Mesendoderm (in vitro differentiated cells): ENCODE results near the gene DAB1.

Source experiments
- DNase-seq: peaks from one replicate; pipeline ENCODE4 v3.0.0; 2013
- H2AK5ac ChIP-seq: 2 replicates; pipeline ENCODE4 v1.6.1; 2013; ENCODE audit warnings: low read length, inconsistent platforms
- H2BK120ac ChIP-seq: 2 replicates; pipeline ENCODE4 v1.6.1; 2013; ENCODE audit warnings: low read depth, mild to moderate bottlenecking, low read length, moderate library complexity, mixed read lengths
- H2BK15ac ChIP-seq: replicated peaks from 2 replicates; pipeline ENCODE4 v1.6.1; 2013; ENCODE audit warnings: low read depth, mild to moderate bottlenecking, moderate library complexity
- H2BK5ac ChIP-seq: 2 replicates; pipeline ENCODE4 v1.6.1; 2013; ENCODE audit warnings: low read length, inconsistent platforms
- H3K18ac ChIP-seq: 2 replicates; pipeline ENCODE4 v1.6.1; 2013; ENCODE audit warnings: mild to moderate bottlenecking, low read length, mixed read lengths
- H3K23ac ChIP-seq: one replicate; pipeline ENCODE4 v1.6.1; 2013; ENCODE audit warnings: low read length
- H3K27ac ChIP-seq: 2 replicates; pipeline ENCODE4 v1.5.1; 2013; ENCODE audit warnings: low read depth, mild to moderate bottlenecking, inconsistent platforms, low read length, moderate library complexity
- H3K27me3 ChIP-seq: 2 replicates; pipeline ENCODE4 v1.6.1; 2013; ENCODE audit warnings: low read length, control low read depth, mild to moderate bottlenecking, inconsistent platforms; ENCODE audit not compliant: insufficient read depth, poor library complexity
- H3K36me3 ChIP-seq: 2 replicates; pipeline ENCODE4 v1.6.1; 2013; ENCODE audit warnings: low read length, inconsistent platforms; ENCODE audit not compliant: control insufficient read depth, insufficient read depth
- H3K4ac ChIP-seq: one replicate; pipeline ENCODE4 v1.6.1; 2013; ENCODE audit warnings: low read depth, mild to moderate bottlenecking, low read length, moderate library complexity
- H3K4me1 ChIP-seq: 2 replicates; pipeline ENCODE4 v1.6.1; 2013; ENCODE audit warnings: low read depth, low read length, inconsistent platforms; ENCODE audit not compliant: control insufficient read depth
- H3K4me2 ChIP-seq: 2 replicates; pipeline ENCODE4 v1.6.1; 2013; ENCODE audit warnings: low read length
- H3K4me3 ChIP-seq: 2 replicates; pipeline ENCODE4 v1.5.1; 2013; ENCODE audit warnings: mild to moderate bottlenecking, low read length
- H3K56ac ChIP-seq: one replicate; pipeline ENCODE4 v1.6.1; 2013; ENCODE audit warnings: low read length
- H3K79me1 ChIP-seq: 2 replicates; pipeline ENCODE4 v1.6.1; 2013; ENCODE audit warnings: low read length, inconsistent platforms
- H3K79me2 ChIP-seq: 2 replicates; pipeline ENCODE4 v1.6.1; 2013; ENCODE audit warnings: mild to moderate bottlenecking, low read length; ENCODE audit not compliant: control insufficient read depth, insufficient read depth
- H3K9ac ChIP-seq: 2 replicates; pipeline ENCODE4 v1.6.1; 2013; ENCODE audit warnings: low read length, inconsistent platforms
- H4K5ac ChIP-seq: one replicate; pipeline ENCODE4 v1.6.1; 2013; ENCODE audit warnings: low read length
- H4K8ac ChIP-seq: one replicate; pipeline ENCODE4 v1.6.1; 2013; ENCODE audit warnings: low read depth, mild to moderate bottlenecking, control low read depth, low read length, moderate library complexity
- WGBS: extraction: QIAGEN DNeasy Blood & Tissue Kit; methylation state at CpG from one replicate; pipeline ENCODE4 v1.1.7; 2013; ENCODE audit warnings: low lambda C conversion rate, missing lambda C conversion rate; ENCODE audit not compliant: insufficient coverage; ENCODE audit errors: extremely low coverage; 5-methylcytosine and 5-hydroxymethylcytosine counted together

The DAB1 gene

DNA sequence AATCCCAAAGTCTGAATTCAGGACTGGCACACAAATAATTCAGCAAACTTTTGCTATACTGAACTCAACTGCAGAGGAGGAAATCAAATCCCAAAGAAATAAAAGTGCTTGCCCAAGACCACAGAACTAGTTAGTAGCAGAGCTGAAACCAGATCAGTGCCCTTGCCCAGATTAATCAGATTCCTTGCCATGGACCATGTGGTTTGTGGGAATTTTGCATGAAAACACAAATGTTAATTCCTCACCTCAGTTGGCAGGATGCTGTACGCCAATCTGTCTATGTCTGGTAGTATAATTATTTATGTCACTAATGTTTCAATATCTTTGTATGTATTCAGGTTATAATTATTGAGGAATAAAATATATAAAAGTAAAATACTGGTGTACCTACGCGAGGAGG, 173.8 kb downstream of the DAB1 start:
- no peak overlapping the region for H2BK15ac ChIP-seq

DNA sequence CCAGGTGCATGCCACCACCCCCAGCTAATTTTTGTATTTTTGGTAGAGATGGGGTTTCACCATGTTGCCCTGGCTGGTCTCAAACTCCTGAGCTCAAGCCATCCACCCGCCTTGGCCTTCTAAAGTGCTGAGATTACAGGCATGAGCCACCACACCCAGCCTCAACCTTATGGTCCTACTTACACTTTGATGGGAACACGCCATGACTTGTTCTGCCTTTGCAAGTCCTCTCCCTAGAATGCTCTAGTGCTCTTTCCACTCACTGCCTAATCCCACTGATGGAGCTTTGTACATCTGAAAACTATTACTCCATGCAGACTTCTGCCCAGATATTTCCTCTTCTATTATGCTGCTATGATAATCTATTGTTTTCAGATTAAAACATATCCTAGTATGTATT, 174.3 kb downstream of the DAB1 start:
- no peak overlapping the region for H2AK5ac ChIP-seq
- no peak overlapping the region for H3K4ac ChIP-seq
- no peak overlapping the region for H3K4me3 ChIP-seq
- H4K5ac ChIP-seq = no peak overlapping the region
- no peak overlapping the region for H2BK15ac ChIP-seq
- H3K4me2 ChIP-seq = no peak overlapping the region
- H3K27ac ChIP-seq = no peak overlapping the region
- no peak for DNase-seq
- WGBS = no CpG with 5 or more reads among the region's 2 CpGs
- no peak overlapping the region for H2BK5ac ChIP-seq
- no peak overlapping the region for H3K18ac ChIP-seq
- H3K36me3 ChIP-seq = no peaks in the 10 kb centered on the region
- H3K56ac ChIP-seq = no peak overlapping the region
- H3K27me3 ChIP-seq = no peaks in the 10 kb centered on the region
- H2BK120ac ChIP-seq = no peak overlapping the region
- H3K79me2 ChIP-seq = no peaks in the 10 kb centered on the region
- H3K23ac ChIP-seq = no peak overlapping the region
- peaks cover 2% of the 10 kb centered on the region for H3K79me1 ChIP-seq
- no peak overlapping the region for H4K8ac ChIP-seq
- no peaks in the 10 kb centered on the region for H3K4me1 ChIP-seq
- no peak overlapping the region for H3K9ac ChIP-seq

More for the DNA sequence above, 173.8 kb downstream of the DAB1 start:
- Histone ChIP-seq H2AK5ac (no peak overlapping the region), H3K18ac (no peak overlapping the region), H3K23ac (no peak overlapping the region), H2BK5ac (no peak overlapping the region), H3K27me3 (no peaks in the 10 kb centered on the region), H3K56ac (no peak overlapping the region), H3K4me2 (no peak overlapping the region), H3K36me3 (no peaks in the 10 kb centered on the region), H2BK120ac (no peak overlapping the region), H3K9ac (no peak overlapping the region), H3K4me1 (no peaks in the 10 kb centered on the region), H3K79me1 (peaks cover 2% of the 10 kb centered on the region), H3K4ac (no peak overlapping the region), H3K79me2 (no peaks in the 10 kb centered on the region), H3K27ac (no peak overlapping the region), H4K5ac (no peak overlapping the region), H4K8ac (no peak overlapping the region), H3K4me3 (no peak overlapping the region)
- WGBS = no CpG with 5 or more reads among the region's 3 CpGs
- DNase-seq = no peak

DNA sequence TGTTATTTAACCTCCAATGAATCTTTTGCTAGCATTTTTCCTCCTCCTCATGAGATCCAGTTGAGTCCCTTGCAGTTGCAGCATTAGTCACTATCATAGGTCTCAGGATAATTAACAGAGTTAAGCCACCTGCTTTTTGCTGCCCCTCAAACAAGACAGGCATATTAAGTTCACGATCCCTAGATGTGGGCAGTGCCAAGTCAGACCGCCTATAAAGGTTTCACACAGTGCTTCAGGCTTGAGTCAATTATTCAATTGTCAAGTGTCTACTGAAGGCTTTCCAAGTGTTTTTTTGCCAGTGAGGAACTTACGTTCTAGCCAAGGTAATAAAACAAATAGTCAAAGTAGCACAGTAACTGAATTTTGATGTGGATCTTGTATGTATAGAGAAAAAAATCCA, 175.0 kb downstream of the DAB1 start:
- no peak overlapping the region for H3K9ac ChIP-seq
- no peaks in the 10 kb centered on the region for H3K27me3 ChIP-seq
- no peak overlapping the region for H3K56ac ChIP-seq
- H3K79me2 ChIP-seq = no peaks in the 10 kb centered on the region
- no peak overlapping the region for H3K4ac ChIP-seq
- no CpG with 5 or more reads among the region's 3 CpGs for WGBS
- H4K5ac ChIP-seq = no peak overlapping the region
- H3K18ac ChIP-seq = no peak overlapping the region
- H3K4me2 ChIP-seq = no peak overlapping the region
- H3K79me1 ChIP-seq = peaks cover 2% of the 10 kb centered on the region
- H4K8ac ChIP-seq = no peak overlapping the region
- no peak overlapping the region for H2BK120ac ChIP-seq
- no peak overlapping the region for H2AK5ac ChIP-seq
- H2BK15ac ChIP-seq = no peak overlapping the region
- H3K23ac ChIP-seq = no peak overlapping the region
- H3K4me1 ChIP-seq = no peaks in the 10 kb centered on the region
- H3K36me3 ChIP-seq = no peaks in the 10 kb centered on the region
- H3K27ac ChIP-seq = no peak overlapping the region
- DNase-seq = no peak
- no peak overlapping the region for H3K4me3 ChIP-seq
- no peak overlapping the region for H2BK5ac ChIP-seq

DNA sequence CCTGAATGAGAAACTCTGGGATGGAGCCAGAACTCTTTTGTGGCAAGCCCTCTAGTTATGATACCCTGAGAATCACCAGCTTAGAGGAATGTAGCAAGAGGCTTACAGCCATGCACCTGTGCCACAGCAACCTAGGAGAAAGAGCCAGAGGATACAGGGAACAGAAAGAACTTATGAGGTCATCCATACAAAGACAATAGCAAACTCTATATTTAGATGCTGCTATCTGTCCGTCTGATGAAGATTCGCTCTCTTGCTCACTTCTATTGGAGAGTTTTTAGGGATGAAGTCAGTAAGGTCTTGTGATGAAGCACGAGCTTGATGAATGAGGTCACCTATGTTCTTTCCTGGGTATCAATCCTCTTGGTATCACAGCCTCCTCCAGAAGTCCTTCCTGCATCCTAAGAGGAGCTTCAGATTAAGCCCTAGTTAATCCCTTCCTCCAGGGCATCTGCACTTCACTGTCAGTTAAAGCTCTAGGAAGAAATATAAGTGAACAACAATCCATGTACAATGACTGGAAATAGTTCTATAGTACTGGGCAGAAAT, 185.6 kb downstream of the DAB1 start:
- Histone ChIP-seq H3K4me3 (no peak overlapping the region), H3K4me1 (no peaks in the 10 kb centered on the region), H2BK15ac (no peak overlapping the region), H3K9ac (no peak overlapping the region), H3K18ac (no peak overlapping the region), H3K56ac (no peak overlapping the region), H4K8ac (no peak overlapping the region), H3K79me1 (peaks cover 5% of the 10 kb centered on the region), H3K27ac (no peak overlapping the region), H2BK120ac (no peak overlapping the region), H3K79me2 (no peaks in the 10 kb centered on the region), H2AK5ac (no peak overlapping the region), H3K23ac (no peak overlapping the region), H3K27me3 (no peaks in the 10 kb centered on the region), H3K36me3 (no peaks in the 10 kb centered on the region), H4K5ac (no peak overlapping the region), H3K4ac (no peak overlapping the region), H2BK5ac (no peak overlapping the region), H3K4me2 (no peak overlapping the region)
- DNase-seq = no peak
- WGBS = no CpG with 5 or more reads among the region's 3 CpGs

DNA sequence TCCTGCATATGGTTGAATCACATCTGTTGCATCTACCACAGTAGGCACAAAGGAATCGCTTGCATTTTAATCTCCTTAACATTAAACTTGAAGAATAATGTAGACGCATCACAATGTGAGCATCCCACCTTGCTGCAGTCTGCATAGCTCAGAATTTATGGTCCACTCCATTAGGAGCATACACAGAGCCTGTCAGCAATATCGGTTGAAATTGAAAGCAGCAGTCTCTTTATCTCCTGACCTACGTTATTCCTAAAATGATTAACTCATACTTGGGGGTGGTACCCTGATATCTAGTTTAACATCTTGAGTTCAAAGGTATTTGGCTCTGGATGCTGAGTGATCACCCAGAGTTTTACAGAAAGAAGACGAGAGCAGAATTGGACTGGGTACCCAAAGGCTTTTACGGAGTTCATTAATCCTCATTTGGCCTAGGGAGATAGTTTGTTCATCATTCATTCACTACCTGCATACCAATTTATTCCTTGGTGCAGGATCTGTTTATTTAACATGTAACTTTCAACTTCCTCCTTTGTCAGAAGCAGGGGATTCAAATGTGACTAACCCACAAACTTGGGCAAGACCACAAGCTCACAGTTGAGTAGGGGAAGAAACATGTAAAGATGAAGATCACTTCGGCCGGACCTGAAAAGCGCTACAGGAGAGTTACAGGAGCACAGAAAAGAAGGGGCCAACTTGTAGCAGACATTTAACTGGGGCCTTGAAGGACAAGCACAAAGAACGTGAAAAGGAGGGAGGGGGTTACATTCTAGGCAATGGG, 187.9 kb downstream of the DAB1 start:
- WGBS = no CpG with 5 or more reads among the region's 10 CpGs
- no peak overlapping the region for H4K8ac ChIP-seq
- no peak overlapping the region for H2BK120ac ChIP-seq

DNA sequence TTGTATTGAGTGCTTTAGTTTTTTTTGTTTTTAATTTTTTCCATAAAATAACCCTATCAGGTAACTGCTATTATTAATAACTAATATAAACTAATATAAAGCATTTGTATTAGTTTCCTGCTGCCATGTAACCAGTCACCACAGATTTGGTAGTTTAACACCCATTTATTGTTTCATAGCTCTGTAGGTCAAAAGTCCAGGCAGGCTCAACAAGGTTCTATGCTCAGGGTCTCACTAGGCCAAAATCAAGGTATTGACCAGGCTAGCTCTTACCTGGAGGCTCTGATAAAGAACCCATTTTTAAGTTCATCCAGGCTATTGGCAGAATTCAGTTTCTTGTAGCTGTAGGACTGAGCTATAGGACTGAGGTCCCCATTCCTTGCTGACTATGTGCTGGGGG, 189.4 kb downstream of the DAB1 start:
- Histone ChIP-seq H4K8ac (no peak overlapping the region), H3K27ac (no peak overlapping the region), H4K5ac (no peak overlapping the region), H2BK120ac (no peak overlapping the region), H3K36me3 (no peaks in the 10 kb centered on the region), H3K4me1 (no peaks in the 10 kb centered on the region), H3K4ac (no peak overlapping the region), H2AK5ac (no peak overlapping the region), H3K56ac (no peak overlapping the region), H3K79me1 (peaks cover 2% of the 10 kb centered on the region), H2BK15ac (no peak overlapping the region), H3K4me3 (no peak overlapping the region), H3K4me2 (no peak overlapping the region), H3K27me3 (no peaks in the 10 kb centered on the region), H3K18ac (no peak overlapping the region), H2BK5ac (no peak overlapping the region), H3K23ac (no peak overlapping the region), H3K9ac (no peak overlapping the region), H3K79me2 (no peaks in the 10 kb centered on the region)
- DNase-seq = no peak

More for the DNA sequence above, 187.9 kb downstream of the DAB1 start:
- Histone ChIP-seq H3K56ac (no peak overlapping the region), H3K4me3 (no peak overlapping the region), H4K5ac (no peak overlapping the region), H2BK15ac (no peak overlapping the region), H3K4me1 (no peaks in the 10 kb centered on the region), H3K18ac (no peak overlapping the region), H3K79me2 (no peaks in the 10 kb centered on the region), H3K9ac (no peak overlapping the region), H2BK5ac (no peak overlapping the region), H3K36me3 (no peaks in the 10 kb centered on the region), H3K23ac (no peak overlapping the region), H3K4ac (no peak overlapping the region), H3K27ac (no peak overlapping the region), H3K79me1 (peaks cover 2% of the 10 kb centered on the region), H2AK5ac (no peak overlapping the region), H3K4me2 (no peak overlapping the region), H3K27me3 (no peaks in the 10 kb centered on the region)
- DNase-seq = no peak
